GM12865 (cell line): ENCODE results near the gene CUX1.
"Not testable (repeated sequence)": the region's sequence is repeated elsewhere in the genome, so short reads cannot be mapped to it uniquely, and the experiment has no call there.

Experiments
- DNase-seq: peaks from one replicate; pipeline ENCODE4 v3.0.0; 2010; ENCODE audit warnings: low read depth
- H3K4me3 ChIP-seq: 2 replicates; pipeline ENCODE4 v1.5.1; 2011; ENCODE audit warnings: mild to moderate bottlenecking, low read depth, low read length, control low read depth
- CTCF ChIP-seq: IDR thresholded peaks from 2 replicates; pipeline ENCODE4 v1.5.1; 2011; ENCODE audit warnings: low read length, control low read depth, low read depth, inconsistent platforms; ENCODE audit not compliant: insufficient read depth; ENCODE audit errors: missing control alignments

The CUX1 gene

GRCh38 chr7:101867265-101867664, 49.8 kb downstream of the CUX1 start:
- no peak overlapping the region for H3K4me3 ChIP-seq
- TF ChIP-seq CTCF = no peak
- DNase-seq = no peak

- not testable (repeated sequence) for DNase-seq, H3K4me3 ChIP-seq
Observed at GRCh38 chr7:101867681-101868080, 50.3 kb downstream of the CUX1 start.

- no peak for TF ChIP-seq CTCF
- no peak overlapping the region for H3K4me3 ChIP-seq
- no peak for DNase-seq
Observed at GRCh38 chr7:101868191-101868950, 50.9 kb downstream of the CUX1 start.

GRCh38 chr7:101869026-101869900, 51.8 kb downstream of the CUX1 start:
- H3K4me3 ChIP-seq = no peak overlapping the region

GRCh38 chr7:101869901-101870290, 52.5 kb downstream of the CUX1 start:
- DNase-seq = no peak
- TF ChIP-seq CTCF = no peak
- no peak overlapping the region for H3K4me3 ChIP-seq

More at GRCh38 chr7:101869026-101869900, 51.8 kb downstream of the CUX1 start:
- DNase-seq = no peak
- no peak for TF ChIP-seq CTCF

- no peak overlapping the region for H3K4me3 ChIP-seq
- TF ChIP-seq CTCF = no peak
- no peak for DNase-seq
Observed at GRCh38 chr7:101870361-101871062, 53.1 kb downstream of the CUX1 start.

GRCh38 chr7:101871351-101871750, 53.9 kb downstream of the CUX1 start:
- TF ChIP-seq CTCF = no peak
- DNase-seq = no peak
- no peak overlapping the region for H3K4me3 ChIP-seq
